Ureter (tissue), 1 donor: ENCODE results near the gene SCAF8. TPM values are rescaled to one million over a fixed set of nuclear protein-coding genes. Genes with fewer than 3 reads are reported as not detected.

Experiments
- total RNA-seq: library from RNA; stranded (reverse); gene quantifications from one replicate; pipeline ENCODE4 v1.2.4, GENCODE V29; 2023
- donor health status: DM: yes; HTN: yes; CAD: no.

The SCAF8 gene
- total RNA-seq, 1 donor from 2014 or later, result 73.3 TPM

Other genes starting within 250 kb of the SCAF8 start
- 22.1 TPM for gene CNKSR3, start 222.7 kb upstream of the SCAF8 start, total RNA-seq